Right lung (tissue), 5 donors: ENCODE measurements around the gene RAB3IL1. TPM values are rescaled to one million over a fixed set of nuclear protein-coding genes. Genes with fewer than 3 reads are reported as not detected.
A peak's percentile ranks its signal among the peaks of the same experiment; 100 is the strongest.

Source experiments
- DNase-seq, 2 donors: peaks; one replicate each; pipeline ENCODE4 v3.0.0-alpha.2; 2013
- polyA plus RNA-seq, 5 donors: library from polyadenylated mRNA; unstranded; fragments of 120-200 nt; gene quantifications; one replicate each; pipeline versions ENCODE4 v1.2.1 to v1.2.3, GENCODE V29; 2013; ENCODE audit warnings: inconsistent platforms in 1 of 5, low replicate concordance in 1 of 5; ENCODE audit not compliant: insufficient read length in 5 of 5, insufficient read depth in 1 of 5

The RAB3IL1 gene
- polyA plus RNA-seq, 5 donors = 7.4 to 20.2 (median 10.5) TPM

DNA sequence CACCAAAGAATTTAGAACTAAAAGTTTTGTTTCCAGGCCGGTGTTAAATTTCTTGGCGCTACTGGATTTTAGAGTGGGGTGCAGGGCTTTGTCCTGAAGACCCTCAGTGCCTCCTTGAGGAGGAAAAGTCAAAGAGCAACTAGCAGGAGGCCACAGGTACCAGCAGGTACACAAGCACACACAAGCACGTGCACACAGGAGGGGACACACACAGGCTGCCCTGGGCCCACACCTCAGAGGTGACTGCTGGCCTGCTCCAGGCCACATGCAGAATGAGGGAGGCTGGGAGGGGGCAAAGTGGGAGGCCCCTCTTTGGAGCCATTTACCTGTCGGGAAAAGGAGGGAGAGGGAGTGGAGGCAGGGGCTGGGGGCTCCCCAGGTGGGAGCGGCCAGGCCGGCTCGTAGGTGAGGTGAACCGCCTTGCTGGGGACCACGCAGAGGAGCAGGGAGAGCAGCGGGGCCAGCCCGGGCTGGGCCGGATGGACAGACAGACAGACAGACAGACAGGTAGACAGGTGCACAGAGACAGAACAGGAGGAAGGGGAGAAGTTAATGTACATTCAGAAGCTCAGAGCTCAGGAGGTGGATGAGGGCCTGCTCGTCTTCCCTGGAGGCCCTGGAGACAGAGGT, 12.2 kb downstream of the RAB3IL1 start:
- DNase-seq = no peak

GRCh38 chr11:61904539-61905048, 12.8 kb downstream of the RAB3IL1 start:
- no peak for DNase-seq

GRCh38 chr11:61903845-61904244, 13.5 kb downstream of the RAB3IL1 start:
- DNase-seq = no peak

DNA sequence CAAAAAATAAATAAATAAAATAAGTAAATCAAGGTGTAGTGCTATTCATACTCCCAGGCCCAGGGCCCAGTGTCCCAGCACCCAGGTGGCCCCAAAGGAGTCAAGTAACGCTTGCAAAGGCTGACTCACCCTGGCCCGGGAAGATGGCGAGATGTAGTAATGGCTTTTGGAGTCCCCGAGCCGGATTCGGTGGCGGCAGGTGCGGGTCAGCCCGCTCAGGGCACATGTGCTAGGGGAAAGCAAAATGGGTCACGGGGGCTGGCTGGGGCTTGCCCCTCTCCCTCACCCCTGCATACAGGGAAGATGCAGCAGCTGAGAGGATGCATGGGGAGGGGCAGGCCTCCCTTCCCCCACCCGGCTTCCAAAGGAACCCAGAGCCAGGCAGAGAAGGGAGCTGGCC, 15.1 kb downstream of the RAB3IL1 start:
- DNase-seq = no peak

DNA sequence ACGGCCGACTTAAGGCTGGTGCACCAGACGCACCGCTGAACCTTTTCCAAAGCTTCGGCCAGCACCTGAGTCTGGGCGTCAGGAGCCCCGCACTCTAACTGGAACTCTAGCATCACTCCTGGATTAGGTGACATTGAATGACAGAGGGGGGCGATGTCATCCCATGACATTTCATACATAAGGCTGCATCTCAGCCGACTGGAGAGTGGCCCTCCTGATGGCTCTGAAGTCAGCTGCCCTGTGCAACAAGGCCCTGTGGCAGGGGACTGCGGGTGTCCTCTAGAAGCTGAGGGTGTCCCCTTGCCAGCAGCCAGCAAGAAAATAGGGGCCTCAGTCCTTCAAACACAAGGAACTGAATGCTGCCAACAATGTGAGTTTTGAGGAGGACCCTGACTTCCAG, 16.0 kb downstream of the RAB3IL1 start:
- DNase-seq = no peak

DNA sequence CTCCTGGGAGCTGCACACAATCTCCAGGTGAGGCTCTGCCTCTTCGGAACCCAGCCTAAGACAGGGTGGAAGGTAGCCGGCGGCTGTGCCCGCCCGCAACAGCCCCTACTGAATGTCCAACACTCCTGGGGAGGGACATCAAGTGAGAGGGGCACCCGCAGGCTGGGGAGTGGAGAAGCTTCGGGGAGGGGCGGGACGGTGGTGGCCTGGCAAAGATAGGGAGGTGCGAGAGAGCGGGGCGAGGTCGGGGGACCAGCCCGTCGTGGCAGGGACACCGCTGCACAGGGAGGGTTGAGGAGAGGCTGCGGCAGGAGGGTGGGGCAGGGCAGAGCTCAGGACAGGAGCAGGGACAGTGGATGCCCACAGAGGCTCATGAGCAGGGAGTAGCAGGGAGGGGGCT, 17.1 kb downstream of the RAB3IL1 start:
- DNase-seq = no peak

- peak; percentile 49 to 62 for DNase-seq
Observed at GRCh38 chr11:61899146-61899841, 18.1 kb downstream of the RAB3IL1 start.

DNA sequence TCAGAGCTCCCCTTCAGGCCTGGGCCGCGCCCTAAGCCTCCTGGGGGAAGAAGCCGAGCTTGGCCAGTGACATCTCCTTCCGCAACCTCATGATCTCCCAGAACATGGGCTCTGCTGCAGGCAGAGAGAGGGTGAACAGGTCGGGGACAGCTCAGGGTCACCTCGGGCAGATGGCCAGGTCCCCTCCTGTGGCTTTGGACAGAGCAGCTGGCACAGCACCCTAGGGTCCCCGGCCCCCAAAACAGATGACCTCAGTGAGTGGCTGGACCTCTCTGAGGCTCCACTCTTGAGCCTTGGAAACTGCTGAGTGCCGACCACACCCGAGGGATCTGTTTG, 19.2 kb downstream of the RAB3IL1 start:
- DNase-seq = no peak

GRCh38 chr11:61897387-61898246, 19.7 kb downstream of the RAB3IL1 start:
- peak; percentile 45 to 52 for DNase-seq

DNA sequence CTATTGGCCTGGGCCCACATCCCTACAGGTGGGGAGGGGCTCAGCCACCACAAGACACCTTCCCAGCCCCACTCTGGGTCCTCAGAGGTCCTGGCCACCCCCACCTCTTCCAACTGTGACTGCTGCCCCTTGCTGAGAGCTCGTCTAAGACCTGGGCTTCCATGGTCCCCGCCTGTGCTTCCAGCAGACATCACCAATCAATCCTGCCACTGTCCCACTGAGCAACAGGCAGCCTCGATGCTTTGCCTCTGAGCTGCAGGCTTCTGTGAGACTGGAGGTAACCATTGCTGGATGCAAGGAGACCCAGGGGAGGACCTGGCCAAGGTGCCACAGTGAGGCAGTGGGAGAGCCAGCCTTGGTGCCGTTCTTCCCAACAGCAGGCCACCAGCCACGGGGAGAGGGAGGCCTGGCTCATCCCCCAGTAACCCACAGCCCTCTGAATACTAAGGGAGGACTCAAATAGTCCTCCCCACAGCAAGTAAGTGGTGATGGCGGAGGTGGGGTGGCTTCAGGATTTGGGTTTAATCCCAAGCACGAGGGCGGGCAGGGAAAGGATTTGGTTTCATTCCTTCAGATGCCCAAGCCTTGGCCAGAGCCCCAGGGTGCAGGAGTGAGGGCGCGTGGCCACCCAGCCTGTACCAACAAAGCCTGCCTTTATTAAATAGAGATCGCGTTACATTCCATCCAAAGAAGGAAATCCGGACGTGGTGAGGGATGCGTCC, 20.5 kb downstream of the RAB3IL1 start:
- DNase-seq = no peak

GRCh38 chr11:61895718-61896059, 21.7 kb downstream of the RAB3IL1 start:
- DNase-seq = no peak

- DNase-seq = no peak
Observed at GRCh38 chr11:61895046-61895717, 22.2 kb downstream of the RAB3IL1 start.

DNA sequence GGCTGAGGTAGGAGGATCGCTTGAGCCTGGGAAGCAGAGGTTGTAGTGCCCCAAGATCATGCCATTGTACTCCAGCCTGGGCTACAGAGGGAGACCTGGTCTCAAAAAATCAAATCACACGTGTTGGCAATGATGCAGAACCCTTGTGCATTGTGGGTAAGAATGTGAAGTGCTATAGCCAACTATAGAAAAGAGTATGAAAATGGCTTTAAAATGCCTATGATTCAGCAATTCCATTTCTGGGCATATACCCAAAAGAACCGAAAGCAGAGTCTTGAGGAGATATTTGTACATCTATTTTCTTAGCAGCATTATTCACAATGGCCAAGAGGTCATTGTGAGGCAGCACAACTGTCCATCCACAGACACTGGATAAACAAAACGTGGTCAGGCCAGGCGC, 23.4 kb downstream of the RAB3IL1 start:
- peak; percentile 47 to 56 for DNase-seq

DNA sequence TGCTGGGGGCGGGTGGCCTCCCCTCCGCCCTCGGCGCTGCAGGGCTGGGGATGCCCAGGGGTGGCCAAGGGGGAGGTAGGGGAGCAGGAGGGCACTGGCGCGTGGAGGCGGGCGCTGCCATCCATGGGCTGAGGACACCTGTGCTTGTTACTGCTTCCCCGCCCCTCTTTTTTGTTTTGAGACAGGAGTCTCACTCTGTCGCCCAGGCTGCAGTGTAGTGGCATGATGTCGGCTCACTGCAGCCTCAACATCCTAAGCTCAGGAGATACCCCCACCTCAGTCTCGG, 25.3 kb downstream of the RAB3IL1 start:
- DNase-seq = no peak

DNA sequence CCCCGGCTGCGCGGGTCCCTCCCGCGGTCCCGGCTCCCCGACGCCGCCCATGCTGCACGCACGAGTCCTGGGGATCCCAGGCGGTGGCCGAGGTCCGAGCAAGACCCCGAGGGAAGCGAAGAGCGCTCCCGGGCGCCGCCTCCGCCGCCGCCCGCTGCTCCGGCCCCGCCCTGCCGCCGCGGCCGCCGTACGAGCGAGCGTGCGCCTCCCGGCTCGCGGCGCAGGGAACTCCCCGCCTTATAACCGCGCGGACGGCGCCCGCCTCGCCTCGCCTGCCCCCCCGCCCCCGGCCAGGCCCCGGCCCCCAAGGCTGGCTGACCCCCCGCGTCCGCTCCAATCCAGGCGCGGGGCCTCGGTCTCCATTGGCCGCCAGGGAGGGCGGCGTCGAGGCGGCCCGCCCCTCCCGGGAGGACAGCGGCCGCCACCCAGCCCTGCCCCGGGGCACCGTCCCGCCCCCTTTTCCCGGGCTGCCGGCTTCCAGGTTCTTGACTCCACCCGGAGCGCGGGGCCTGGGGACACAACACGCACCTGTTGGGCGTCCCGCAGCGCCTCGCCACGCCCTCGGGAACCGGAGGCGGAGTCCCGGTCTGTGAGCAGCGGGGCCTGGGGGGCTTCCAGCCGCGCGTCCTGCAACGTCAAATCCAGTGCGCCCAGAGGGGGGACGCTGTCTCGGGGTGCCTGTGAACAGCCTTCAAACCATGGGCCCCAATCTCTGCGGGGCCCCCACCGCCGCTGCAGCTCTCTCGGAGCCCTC, 25.9 kb downstream of the RAB3IL1 start, which contains the start of gene FADS3:
Gene FADS3 (minus strand): TSS at position 215 of the 754 bp plus-strand sequence. CDS start 164 bp downstream, at position 51.
- DNase-seq = peak; percentile 58 to 60

GRCh38 chr11:61890529-61891330, 26.6 kb downstream of the RAB3IL1 start:
- DNase-seq = no peak

DNA sequence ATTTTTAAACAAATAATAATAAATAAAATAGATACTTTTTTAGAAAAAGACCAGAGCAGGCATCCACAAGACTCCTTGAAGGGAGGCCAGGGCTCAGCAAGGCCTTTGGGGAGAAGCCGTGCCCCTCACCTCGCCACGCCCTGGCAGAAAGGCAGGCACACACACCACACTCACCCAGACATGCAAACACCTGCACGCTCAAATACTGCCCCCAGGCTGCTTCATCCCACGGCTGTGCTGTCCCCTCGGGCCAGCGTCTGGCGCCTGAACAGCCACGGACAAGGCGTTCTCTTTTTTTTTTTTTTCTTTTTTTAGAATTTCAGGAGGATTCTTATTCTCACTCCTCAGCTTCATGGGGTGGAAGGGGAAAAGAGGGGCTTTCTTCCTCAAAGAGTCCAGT, 27.5 kb downstream of the RAB3IL1 start:
- no peak for DNase-seq

DNA sequence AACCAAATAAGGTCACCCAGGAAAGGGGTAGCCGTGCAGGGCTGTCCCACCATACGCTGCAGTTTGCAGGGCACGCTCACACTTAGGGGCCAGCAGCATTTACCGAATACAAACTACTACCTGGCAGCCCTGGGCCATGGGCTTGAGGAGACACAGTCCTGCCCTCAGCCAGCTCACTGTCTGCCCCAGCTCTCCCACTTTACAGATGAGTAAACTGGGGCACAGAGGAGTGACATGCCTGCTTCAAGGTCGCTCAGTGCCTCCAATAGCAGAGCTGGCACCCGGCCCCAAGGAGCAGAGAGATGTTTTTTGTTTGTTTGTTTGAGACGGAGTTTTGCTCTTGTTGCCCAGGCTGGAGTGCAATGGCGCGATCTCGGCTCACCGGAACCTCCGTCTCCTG, 28.8 kb downstream of the RAB3IL1 start:
- no peak for DNase-seq

DNA sequence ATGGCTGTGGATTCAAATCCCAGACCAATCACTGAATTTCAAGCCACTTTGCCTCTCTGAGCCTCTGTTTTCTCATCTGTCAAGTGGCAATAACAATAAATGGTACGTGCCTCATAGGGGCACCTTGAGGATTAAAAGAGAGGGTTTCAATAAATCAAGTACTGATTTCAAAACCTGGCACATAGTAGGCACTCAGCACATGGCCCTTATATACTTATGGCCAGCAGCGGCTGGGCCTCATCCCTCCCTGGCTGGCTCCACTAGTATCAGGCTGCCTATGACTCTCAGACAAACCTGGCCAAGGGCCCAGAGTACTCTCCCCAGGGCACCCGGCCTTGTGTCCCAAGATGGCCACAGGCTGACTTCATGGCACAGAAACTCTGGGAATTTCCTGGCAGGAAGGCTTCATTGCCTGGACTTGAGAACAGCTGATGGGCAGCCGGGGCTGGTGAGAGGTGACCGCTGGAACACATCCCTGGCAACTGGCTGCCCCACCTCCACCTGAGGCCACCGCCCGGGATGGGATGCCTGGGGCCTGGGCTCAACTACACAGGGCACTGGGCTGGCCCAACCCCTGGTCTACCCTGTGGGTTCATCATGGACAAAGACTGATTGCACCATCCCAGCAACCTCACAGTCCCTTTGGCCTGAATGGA, 29.4 kb downstream of the RAB3IL1 start:
- DNase-seq = no peak
